Aorta (tissue), 5 donors: Measurements from ENCODE around the gene MBP. TPM values are rescaled to one million over a fixed set of nuclear protein-coding genes. Genes with fewer than 3 reads are reported as not detected.

ENCODE experiments used
- ATAC-seq: fragments of 200-7000 bp; cut with Tn5 transposase; one replicate; pipeline ENCODE4 v1.9.1; 2022; ENCODE audit warnings: moderate library complexity; ENCODE audit not compliant: low FRiP score
- DNase-seq, 2 donors: peaks; one replicate each; pipeline ENCODE4 v3.0.0-alpha.2; 2020
- H3K27ac ChIP-seq, 2 donors: one replicate each; pipeline ENCODE4 v1.5.1; 2013; ENCODE audit warnings: low read length in 2 of 2, mild to moderate bottlenecking in 2 of 2, moderate library complexity in 2 of 2, control low read depth in 1 of 2, inconsistent platforms in 1 of 2, low read depth in 1 of 2
- H3K27me3 ChIP-seq, 2 donors: one replicate each; pipeline ENCODE4 v1.6.1; 2013; ENCODE audit warnings: control low read depth in 1 of 2, low read length in 1 of 2, mild to moderate bottlenecking in 1 of 2, moderate library complexity in 1 of 2; ENCODE audit not compliant: insufficient read depth in 2 of 2, control insufficient read depth in 1 of 2
- H3K36me3 ChIP-seq, 2 donors: one replicate each; pipeline ENCODE4 v1.6.1; 2013; ENCODE audit warnings: control low read depth in 1 of 2, low read length in 1 of 2, mild to moderate bottlenecking in 1 of 2; ENCODE audit not compliant: insufficient read depth in 2 of 2, control insufficient read depth in 1 of 2
- H3K4me1 ChIP-seq, 2 donors: one replicate each; pipeline ENCODE4 v1.6.1; 2013; ENCODE audit warnings: low read length in 2 of 2, control low read depth in 1 of 2, mild to moderate bottlenecking in 1 of 2, moderate library complexity in 1 of 2; ENCODE audit not compliant: insufficient read depth in 2 of 2, control insufficient read depth in 1 of 2
- H3K4me3 ChIP-seq, 2 donors: one replicate each; pipeline ENCODE4 v1.5.1; 2013; ENCODE audit warnings: low read length in 2 of 2, control low read depth in 1 of 2, mild to moderate bottlenecking in 1 of 2
- H3K9me3 ChIP-seq: one replicate; pipeline ENCODE4 v1.6.1; 2013; ENCODE audit warnings: mild to moderate bottlenecking, low read length; ENCODE audit not compliant: control insufficient read depth
- WGBS, 2 donors: extraction: QIAGEN DNeasy Blood & Tissue Kit; methylation state at CpG; one replicate each; pipeline ENCODE4 v1.1.7; 2013; 5-methylcytosine and 5-hydroxymethylcytosine counted together
- intact Hi-C, 2 donors: fragments of 100-400 bp; cut with DNase I; formaldehyde crosslinking; loops; one replicate each; pipeline versions ENCODE4 v1.14.2 to v1.15.0; 2022
- polyA plus RNA-seq, 2 donors: library from polyadenylated mRNA; stranded (reverse); fragments of 200-250 nt; gene quantifications; one replicate each; pipeline ENCODE4 v1.2.3, GENCODE V29; 2013
- total RNA-seq, 2 donors: library from RNA; stranded (reverse); fragmentation: NEBNext Ultra II Directional; extraction: Animal tissue kit (Norgen Biotek cat#: 25700); gene quantifications; one replicate each; pipeline ENCODE4 v1.2.1, GENCODE V29; 2021
- donor health status: healthy with polysubstance abuse.
- donor health status: Bipolar disorder and iron deficiency.
- donor health status: DM: no; HTN: no; CAD: no.
- donor health status: DM: no; HTN: no; CAD: no.
- donor health status: DM: yes; HTN: yes; CAD: no.

The MBP gene
- total and polyA plus RNA-seq, 4 donors = 9.1 to 62.7 (median 26.6) TPM

DNA sequence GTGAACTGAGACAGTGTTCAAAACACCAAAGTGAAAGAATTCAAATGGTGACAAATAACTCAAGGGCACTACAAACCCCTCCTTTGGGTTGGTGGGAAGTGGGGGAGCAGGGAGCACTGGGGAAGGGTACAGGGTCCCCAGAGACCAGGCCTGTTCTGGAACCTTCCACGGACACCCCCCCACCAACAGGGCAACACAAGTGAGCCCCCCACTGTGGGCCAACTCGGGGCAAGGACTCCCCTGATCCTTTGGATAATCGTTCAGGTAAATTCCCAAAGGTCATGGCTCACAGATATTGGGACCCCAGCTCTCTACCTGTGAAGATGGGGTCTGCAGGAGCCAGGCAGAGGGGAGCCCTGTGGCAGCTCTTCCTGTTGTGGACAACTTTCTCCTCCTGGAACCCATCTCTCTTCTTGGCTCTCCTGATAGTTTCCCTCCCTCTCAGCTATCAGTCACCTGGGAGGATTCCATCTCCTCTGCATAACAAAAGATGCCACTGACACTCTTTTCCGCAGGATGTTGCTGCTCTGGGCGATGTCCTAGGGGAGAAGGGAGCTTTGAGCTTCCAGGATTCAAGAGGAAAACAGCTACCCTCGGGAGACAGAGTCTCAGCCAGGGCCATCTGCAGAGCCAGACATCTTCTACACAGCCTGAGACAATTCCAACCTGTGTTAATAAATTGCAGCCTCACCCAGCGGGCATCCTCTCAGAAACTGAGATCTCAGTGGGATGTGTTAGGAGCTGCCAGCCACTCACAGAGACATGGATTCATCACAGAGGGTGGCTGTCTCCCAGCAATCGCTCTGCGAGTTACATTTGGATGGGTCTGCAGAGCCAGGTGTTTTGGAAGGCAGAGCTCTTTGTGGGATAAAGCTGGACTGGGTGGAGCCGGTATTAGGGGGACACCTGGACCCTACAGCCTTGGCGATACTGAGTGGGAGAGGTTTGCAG is 35.4 kb downstream of the MBP start:
- intact Hi-C loops = no loop called here
- no peak overlapping the region for H3K4me3 ChIP-seq
- WGBS, 2 donors = 92 to 93% methylated on average over 11 of the region's 11 CpGs
- no peaks in the 10 kb centered on the region for H3K36me3 ChIP-seq
- peaks cover 0 to 3% of the 10 kb centered on the region in 2 donors for H3K4me1 ChIP-seq
- no peak for DNase-seq
- H3K9me3 ChIP-seq = no peaks in the 10 kb centered on the region
- no peaks in the 10 kb centered on the region for H3K27me3 ChIP-seq
- no peak overlapping the region for H3K27ac ChIP-seq
- ATAC-seq = no peak

DNA sequence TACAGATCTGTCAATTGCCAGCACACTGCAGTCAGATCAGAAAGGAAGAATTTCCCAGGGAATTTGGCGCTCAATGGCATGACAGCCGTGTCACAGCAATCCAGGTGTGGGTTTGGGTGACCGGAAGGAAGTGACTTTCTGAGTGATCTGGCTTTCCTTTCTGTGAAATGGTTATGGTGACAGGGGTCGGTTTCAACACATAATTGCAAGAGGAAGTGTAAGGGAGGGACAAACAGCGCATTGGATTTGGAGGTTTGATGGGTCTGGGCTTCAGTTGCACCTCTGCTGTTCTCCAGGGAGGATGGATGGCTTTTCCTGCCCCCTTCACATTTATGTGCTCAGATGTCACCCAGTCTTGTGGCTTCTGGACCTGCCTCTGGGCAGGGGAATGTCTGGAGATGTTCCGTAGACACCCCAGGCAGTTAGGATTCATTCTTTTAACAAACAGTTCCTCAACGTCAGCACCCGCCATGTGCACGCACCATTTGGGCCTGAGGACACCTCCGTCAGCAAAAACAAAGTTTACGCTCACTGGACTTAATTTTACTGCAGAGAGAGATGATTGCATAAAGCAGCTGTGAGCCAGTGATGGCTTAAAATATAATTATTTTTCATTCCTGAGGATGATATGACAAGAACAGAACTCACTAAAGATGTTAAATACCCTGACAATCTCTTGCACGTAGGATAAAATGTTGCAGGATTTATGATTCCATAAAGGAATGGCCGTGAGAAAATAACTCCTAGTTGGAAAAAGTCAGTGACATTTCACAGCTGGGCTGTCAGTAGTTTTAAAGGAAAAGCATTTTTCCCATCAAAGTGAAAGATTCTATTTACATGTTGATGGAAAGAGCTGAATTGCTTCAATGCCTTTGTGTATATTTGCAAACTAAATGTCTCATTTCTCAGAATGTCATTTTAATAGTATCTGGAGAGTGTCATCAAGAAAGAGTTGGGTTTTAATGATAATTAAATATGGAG is 36.9 kb downstream of the MBP start:
- intact Hi-C loops = no loop called here
- H3K27ac ChIP-seq = no peak overlapping the region
- no peaks in the 10 kb centered on the region for H3K27me3 ChIP-seq
- no peak for ATAC-seq
- WGBS, 2 donors = 91 to 93% methylated on average over 13 of the region's 13 CpGs
- no peaks in the 10 kb centered on the region for H3K4me1 ChIP-seq
- no peak for DNase-seq
- no peaks in the 10 kb centered on the region for H3K9me3 ChIP-seq
- H3K4me3 ChIP-seq = no peak overlapping the region
- no peaks in the 10 kb centered on the region for H3K36me3 ChIP-seq

GRCh38 chr18:77093586-77093985 is 39.0 kb downstream of the MBP start:
- WGBS, 2 donors = 87 to 89% methylated on average over 12 of the region's 12 CpGs
- Histone ChIP-seq H3K27ac (no peak overlapping the region), H3K9me3 (no peaks in the 10 kb centered on the region), H3K36me3 (no peaks in the 10 kb centered on the region), H3K27me3 (no peaks in the 10 kb centered on the region), H3K4me3 (no peak overlapping the region), H3K4me1 (no peaks in the 10 kb centered on the region)
- intact Hi-C loops = no loop called here
- DNase-seq = no peak
- ATAC-seq = no peak

- intact Hi-C loops = no loop called here
- no peaks in the 10 kb centered on the region for H3K4me1 ChIP-seq
- H3K27me3 ChIP-seq = no peaks in the 10 kb centered on the region
- H3K9me3 ChIP-seq = no peaks in the 10 kb centered on the region
- no peak overlapping the region for H3K27ac ChIP-seq
- H3K4me3 ChIP-seq = no peak overlapping the region
- WGBS, 2 donors = 92 to 94% methylated on average over 16 of the region's 16 CpGs
- ATAC-seq (no peak), DNase-seq (peak in 1 of 2 donors; percentile 74)
- no peaks in the 10 kb centered on the region for H3K36me3 ChIP-seq
These were observed 39.5 kb downstream of the MBP start for GRCh38 chr18:77093067-77093430.

GRCh38 chr18:77092104-77093066 is 40.2 kb downstream of the MBP start:
- no peak overlapping the region for H3K27ac ChIP-seq
- intact Hi-C loops = no loop called here
- H3K4me3 ChIP-seq = no peak overlapping the region
- no peaks in the 10 kb centered on the region for H3K36me3 ChIP-seq
- H3K27me3 ChIP-seq = no peaks in the 10 kb centered on the region
- no peaks in the 10 kb centered on the region for H3K4me1 ChIP-seq
- DNase-seq = no peak
- no peaks in the 10 kb centered on the region for H3K9me3 ChIP-seq
- WGBS, 2 donors = 94 to 96% methylated on average over 47 to 48 of the region's 48 CpGs
- no peak for ATAC-seq

DNA sequence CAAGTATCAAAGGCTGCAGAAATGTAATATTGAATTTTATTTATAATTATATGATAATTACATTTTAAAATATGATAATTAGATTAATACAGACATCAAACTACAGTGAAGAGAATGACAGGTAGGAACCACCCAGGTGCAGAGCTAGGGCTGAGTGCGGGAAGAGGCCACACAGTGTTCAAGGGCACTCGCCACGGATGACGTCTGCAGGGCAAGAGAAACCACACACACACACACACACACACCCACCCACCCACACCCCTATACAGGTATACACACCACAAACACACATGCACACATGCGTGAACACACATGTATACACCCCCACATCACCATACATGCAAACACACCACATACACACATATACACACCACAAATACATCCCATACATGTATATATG is 41.2 kb downstream of the MBP start:
- Histone ChIP-seq H3K4me3 (no peak overlapping the region), H3K36me3 (no peaks in the 10 kb centered on the region), H3K27me3 (no peaks in the 10 kb centered on the region), H3K9me3 (no peaks in the 10 kb centered on the region), H3K4me1 (no peaks in the 10 kb centered on the region), H3K27ac (no peak overlapping the region)
- WGBS, 2 donors = 95 to 99% methylated on average over 5 of the region's 5 CpGs
- DNase-seq (no peak), ATAC-seq (no peak)
- intact Hi-C loops = no loop called here

DNA sequence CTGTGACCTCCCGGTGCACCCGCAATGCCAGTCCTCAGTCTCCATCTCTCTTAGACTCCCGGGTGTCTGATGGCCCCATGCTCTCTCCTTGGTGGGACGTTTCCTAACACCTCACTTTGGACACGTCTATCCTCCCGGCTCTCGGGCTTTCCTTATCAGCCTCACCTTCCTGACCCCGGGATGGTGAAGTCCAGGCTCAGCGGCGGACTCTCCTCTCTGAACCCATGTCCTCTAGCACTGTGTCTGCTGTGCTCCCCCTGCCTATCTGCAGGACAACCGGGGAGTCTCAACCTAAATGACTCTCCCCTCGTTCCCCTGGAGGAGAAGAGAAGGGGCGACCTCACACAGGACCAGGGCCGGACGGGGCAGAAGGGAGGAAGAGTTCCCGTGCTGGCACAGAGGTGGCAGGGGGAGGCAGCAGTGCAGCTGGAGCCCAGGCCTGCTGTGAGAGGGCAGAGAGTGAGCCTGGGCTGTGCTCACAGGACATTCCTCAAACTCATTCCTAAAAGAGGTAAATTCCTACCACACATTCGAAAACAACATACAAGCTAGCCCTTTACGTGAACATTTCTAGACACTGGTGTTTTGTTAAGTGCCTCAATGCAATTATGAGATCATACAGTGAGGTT is 41.9 kb downstream of the MBP start:
- Histone ChIP-seq H3K4me1 (no peaks in the 10 kb centered on the region), H3K27me3 (no peaks in the 10 kb centered on the region), H3K4me3 (no peak overlapping the region), H3K27ac (no peak overlapping the region), H3K36me3 (no peaks in the 10 kb centered on the region), H3K9me3 (no peaks in the 10 kb centered on the region)
- no peak for DNase-seq
- WGBS, 2 donors = 84 to 85% methylated on average over 18 of the region's 18 CpGs
- ATAC-seq = no peak
- intact Hi-C loops = no loop called here
